ENCODE results near the gene MYL7.
"Not testable (repeated sequence)": the region's sequence is repeated elsewhere in the genome, so short reads cannot be mapped to it uniquely, and the experiment has no call there.

MYL7 gene, protein sequence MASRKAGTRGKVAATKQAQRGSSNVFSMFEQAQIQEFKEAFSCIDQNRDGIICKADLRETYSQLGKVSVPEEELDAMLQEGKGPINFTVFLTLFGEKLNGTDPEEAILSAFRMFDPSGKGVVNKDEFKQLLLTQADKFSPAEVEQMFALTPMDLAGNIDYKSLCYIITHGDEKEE

DNA sequence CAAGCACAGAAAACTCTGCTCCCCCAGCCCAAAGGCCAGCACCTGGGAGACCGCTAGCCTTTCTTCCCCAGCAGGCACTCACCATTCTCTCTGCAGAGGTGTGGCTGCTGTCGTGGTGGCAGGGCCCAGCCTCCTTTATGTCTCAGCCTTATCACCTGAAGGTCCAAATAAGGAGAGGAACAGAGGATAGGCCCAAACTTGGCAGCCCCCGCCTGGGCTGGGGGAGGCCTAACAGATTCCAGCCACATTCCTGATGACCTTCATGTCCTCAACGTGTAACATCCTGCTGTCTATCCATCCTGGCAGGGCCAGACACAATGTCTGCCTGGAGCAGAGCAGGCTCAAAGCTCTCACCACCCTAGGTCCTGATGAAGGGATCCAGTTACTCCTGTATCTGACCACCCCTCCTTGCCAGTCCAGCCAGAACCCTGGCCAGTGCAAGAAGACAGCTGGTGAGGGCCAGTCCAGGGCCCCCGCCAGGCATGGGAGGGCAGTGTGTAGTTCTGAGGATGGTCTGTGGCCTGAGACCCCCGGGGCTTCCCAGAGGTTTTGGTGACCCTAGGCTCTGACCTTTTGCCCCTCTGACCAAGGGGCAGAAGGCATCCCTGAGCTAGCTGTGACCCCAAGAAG lies at the start of gene MYL7:
TSS of gene MYL7 (minus strand) at position 112 of the 630 bp plus-strand sequence. CDS start at position 85, 27 bp downstream.
- DNase-seq, result no peak

DNA sequence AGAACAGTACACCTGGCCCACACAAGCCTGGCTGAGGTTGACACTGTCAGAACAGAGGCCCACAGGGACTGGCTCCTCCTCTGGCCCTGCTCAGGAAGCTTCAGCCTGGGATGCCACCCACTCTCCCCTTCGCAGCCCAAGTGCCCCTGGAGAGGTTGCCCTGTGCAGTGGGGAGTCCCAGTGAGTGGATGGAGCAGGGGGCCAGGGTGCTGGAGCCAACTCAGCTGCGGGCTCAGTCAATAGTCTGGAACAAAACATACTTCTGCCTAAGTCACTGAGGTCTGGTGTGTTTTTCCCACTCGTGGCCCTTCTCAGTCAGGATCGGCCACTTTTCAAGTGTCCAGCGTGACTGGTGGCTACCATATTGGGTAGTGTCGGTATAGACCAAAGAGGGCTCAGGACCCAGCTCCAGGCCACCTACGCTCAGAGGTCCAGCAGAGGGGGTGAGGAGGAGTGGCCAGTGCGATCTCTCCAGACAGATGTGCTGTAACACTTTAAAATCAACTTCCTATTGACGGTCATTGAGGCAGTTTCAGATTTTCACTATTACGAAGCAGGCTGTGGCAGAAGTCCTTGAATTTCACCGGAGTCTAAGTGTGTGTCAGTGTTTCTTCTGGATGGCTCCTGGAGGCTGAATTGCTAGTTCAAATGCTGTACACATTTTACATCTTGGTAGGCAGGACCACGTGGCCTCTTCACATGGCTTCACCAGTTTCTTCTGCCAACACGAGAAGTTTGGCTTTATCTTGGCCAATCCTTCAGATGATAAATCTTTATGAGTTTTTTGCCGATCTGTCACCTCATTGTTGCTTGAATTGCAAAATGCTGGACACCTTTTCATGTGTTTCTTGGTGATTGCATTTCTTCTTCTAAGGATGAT lies 49.1 kb upstream of the MYL7 start:
- no peak for DNase-seq

DNA sequence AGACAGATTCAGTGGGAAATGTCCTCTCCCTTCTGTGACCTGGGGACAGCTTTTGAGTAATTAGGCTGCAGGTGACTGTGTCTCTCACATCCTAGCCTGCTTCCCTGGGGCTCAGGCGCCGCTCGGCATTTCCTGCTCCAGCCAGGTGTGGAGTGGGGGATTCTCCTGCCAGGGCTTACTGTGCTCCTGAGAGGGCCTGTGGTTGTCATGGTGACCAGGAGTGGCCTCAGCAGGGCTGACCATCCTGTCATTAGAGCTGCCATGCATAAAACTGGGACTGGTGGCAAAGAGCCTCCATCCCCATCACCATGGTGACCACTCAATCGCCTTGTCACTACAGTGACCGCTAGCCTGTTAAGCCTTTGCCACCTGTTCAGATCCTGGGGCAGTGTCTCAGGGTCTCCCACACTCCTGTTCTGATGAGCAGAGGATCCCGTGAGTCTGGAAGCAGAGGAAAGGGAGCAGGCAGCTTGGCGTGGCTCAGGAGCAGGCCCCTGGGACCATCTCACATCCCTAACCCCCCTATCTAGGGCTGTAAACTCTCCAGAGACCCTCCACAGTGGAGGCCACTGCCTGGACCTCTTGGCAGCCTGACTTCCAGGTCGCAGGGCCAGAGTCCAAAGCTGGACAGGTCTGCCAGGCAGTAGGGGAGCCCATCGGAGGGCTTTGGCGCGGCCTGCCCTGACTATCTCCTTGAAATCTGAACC lies 48.3 kb upstream of the MYL7 start, which contains the start of gene GCK:
TSS of gene GCK (minus strand) at position 154 of the 707 bp plus-strand sequence. CDS start 486 bp downstream, outside the sequence.
- no peak for DNase-seq

DNA sequence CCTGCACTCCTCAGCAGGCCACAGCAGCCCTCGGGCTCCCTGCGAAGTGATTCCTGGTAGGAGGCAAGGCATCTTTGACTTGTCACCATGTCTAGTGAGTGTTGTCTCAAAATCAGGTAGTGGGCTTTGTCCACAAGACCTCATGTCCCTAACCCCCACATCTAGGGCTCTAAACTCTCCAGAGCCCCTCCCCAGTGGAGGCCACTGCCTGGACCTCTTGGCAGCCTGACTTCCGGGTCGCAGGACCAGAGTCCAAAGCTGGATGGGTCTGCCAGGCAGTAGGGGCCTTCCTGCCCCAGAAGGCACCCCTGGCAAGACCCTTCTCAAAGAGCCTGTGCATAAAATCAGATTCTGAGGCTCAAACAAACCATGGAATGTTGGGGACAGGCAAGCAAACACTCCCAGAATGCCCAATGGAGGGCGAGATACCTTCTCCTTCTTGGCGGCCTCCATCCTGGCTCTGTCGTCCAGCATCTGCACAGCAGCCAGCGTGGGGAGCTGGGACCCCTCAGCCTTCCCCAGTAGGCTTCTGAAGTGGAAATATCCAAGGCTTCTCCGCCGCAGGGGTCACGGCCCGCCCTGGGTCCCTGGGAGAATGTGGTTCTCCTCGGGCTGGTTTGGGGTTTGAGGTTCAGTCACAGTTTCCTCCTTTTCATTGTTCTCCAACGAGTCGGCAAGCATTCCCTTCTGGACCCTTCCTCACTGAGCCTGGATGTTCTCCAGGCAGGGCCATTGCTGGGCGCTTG lies 47.5 kb upstream of the MYL7 start:
- no peak for DNase-seq

DNA sequence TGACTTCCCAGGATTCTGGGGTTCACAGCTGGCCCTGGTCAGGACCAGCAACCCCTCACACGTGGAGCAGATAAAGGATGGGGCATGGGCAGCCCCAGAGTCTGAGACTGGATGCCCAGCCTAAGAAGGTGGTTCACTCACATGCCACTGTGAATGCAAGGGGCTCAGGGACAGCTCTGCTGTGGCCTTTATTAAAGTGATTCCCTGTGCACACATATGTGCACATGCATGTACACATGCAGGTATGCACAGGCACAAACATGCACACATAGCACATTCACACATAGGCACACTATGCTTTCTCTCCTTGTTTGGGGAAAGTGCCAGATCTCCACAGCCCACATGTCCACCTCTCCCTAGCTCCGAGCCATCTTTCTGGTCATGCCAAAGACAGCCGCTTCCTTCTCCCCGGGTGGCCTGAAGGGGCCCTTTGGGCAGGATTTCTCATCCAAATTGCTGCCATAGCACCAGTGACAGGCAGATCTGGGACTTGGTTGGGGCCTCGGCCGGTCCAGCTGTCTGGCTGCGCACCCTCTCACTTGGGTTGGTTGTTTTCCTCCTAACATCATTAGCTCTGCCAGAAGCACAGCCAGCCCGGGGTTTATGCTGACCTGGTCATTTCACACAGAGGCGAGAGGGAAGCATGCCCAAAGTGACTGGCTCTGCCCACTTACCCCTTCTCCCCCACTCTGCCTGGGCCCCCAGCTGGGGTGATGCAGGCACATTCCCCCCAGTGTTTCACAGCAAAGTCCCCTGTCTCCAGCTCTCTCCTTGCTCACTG lies 46.7 kb upstream of the MYL7 start:
- no peak for DNase-seq

DNA sequence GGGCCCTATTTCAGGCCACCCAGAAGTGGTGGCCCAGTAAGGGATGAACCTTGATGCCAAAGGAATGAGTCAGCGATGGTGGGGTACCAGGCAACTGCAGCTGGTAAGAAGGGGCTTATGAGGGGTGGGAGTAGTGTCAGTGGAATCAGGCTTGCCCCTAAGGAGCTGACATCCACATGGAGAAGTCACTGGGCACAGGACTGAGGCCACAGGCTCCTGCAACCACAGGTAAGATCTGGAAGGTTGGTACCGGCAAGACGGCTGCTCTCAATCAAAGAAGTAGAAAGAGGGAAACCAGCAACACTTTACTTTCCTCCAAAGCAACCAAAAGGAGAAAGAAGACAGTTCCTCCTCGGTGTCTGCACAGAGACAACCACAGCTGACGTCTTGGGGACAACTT lies 45.6 kb upstream of the MYL7 start:
- DNase-seq, result no peak

DNA sequence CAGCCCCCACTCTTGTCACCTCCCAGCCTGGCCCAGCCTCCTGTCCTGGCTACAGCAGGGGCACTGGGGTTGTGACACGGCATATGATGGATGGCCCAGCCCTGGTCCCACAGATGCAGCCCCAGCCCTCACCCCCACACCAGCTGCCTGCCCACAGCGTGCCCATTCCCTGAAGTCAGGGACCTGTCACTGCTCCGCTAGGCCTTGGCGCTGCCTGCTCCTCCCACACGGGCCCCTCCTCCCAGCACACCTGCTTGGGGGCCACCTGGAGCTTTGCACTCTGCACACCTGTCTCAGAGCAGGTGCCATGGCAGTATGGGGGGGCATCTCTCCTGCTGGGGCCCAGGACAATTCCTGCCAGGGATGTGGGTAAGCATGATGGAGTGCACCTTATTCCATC lies 44.6 kb upstream of the MYL7 start:
- no peak for DNase-seq

DNA sequence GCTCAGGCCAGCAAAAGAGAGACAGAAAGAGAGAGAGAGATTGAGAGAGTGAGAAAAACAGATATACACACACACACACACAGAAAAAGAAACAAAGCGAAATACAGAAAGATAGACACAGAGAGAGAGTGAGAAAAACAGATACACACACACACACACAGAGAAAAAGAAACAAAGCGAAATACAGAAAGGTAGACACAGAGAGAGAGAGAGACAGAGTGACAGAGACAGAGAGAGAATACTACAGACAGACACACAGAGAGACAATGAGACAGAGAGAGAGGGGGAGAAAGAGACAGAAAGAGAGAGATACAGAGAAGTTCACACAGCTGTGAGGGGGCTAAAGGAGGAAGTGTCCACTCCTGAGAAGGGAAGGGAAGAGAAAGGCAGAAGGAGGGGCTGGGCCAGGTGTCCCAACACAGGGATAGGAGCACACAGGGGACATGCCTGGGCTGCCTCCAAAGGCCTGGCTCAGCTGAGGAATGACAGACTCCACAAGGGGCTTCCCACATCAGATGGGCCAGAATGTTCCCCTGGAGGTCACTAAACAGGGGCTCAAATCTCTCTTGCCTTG lies 43.8 kb upstream of the MYL7 start:
- DNase-seq, result no peak

DNA sequence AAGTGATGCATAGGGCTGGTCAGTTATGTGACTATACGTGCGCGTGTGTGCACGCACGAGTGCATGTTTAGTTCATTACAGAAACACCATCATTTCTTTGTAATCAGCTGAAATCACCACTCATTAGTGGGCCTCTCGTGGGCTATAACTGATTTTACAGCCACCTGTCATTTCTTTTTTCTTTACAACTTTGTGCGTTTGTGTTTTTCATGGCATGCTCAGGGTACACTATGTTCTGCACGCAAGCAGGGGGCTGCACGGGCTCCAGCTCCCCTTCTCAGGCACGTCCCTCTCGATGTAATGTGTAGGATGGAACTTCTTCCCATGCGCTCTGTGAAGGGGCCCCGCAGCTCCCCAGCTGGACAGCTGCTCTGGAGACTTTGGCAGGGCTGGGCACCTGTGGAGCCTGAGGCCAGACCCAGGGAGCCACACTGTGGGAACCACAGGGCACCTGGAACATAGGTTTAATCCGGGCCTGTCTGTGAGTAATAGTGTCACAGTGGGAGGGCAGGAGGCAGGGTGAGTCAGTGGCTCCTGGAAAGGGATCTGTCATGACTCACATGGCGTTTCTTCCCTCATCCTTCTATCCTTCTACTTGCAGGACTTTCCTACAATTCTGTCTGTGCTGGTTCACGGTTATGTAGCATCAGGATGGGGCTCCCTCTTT lies 43.2 kb upstream of the MYL7 start:
- DNase-seq, result no peak

DNA sequence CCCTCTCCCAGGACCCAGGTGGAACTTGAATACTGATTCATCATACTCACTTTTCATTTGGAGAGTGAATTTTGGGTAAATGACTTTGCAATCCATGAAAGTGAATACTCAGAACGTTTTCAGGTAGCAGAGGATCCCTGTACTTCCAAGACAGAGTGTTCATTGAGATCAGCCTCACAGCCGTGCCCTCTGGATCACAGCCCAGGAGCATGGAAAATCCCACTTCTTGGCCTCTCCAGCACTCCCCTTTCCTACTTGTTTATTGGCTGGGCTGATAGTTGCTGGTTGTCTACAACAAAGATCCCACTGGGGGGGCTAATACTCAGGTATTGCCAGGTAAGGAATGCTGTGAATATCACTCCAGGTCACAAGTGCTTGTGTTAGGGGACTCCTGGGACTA lies 42.3 kb upstream of the MYL7 start:
- no peak for DNase-seq

DNA sequence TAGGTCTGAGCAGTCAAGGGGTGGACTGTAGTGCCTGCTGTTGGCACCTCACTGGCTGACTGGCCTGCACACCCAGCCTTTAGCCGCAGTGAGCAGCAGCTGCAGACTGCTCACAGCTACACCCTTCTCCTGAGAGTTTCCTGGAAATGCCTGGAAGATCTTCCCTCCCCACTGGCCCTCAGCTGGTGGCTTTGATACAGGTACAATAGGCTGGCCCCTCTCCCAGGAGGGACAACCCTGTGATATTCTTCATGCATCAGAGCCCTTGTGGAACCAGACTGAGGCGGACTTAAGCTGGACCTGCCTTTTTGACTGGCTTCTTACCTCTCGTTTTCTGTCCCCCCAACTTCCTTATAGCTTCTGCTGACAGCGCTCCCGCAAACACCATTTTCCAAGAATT lies 41.7 kb upstream of the MYL7 start:
- no peak for DNase-seq

DNA sequence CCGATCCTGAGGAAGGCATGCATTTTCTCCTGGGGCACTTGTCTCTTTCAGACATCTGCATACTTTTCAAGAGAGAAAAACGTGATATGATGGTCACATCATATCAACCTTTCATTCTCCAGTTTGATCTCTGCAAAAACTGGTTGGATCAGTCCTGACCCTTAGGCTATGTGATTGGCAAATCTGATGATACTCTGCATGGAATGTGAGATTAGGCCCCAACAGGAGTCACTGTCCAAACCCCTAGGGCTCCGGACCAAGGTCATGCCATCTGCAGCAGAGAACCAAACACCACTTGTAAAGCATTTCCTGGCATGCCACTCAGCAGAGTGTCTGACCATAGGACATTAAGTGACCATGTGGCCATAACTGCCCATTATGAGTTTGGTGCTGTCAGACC lies 39.5 kb upstream of the MYL7 start:
- no peak for DNase-seq

DNA sequence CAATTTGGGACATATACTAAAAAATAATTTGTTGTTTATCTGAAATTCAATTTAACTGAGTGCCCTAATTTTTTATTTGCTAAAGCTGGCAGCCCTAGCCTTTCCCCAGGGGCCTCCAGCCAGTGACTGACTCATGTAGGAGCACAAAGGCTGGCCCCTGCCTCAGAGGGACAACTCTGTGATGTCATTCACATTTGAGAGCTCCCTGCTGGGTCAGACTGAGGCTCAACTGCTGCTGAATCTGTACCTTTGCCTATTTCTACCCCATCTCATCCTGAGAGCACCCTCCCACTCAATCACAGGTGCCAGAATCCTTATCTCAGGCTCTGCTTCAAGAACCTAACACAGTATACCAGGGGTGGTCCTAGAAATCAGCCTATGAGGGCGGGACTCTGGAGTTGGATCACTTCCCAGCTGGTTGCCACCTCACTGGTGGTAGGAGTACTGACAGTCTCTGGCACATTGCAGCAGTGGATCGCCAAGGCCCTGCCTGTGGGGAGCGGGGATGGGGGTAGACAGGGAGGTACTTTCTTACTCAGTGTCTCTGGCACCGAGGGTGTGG lies 36.5 kb upstream of the MYL7 start:
- DNase-seq, result no peak

DNA sequence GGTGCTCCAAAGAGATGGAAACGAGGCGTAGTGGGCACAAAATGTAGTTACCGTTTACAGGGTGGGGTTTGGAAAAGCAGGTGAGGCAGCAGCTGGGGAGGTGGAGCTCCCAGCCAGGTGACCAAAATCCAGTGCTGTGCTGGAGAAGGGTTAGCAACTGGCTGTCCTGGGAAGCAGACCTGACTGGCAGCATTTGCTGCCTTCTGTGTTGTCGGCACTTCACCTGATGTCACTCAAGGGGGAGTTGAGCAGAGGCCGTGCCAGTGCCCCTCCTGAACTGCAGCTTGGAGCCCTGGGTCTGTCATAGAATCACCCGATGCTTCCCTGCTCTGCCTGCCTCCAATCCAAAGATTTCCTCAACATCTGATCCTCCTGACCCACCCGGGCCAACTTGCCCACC lies 35.4 kb upstream of the MYL7 start:
- no peak for DNase-seq

DNA sequence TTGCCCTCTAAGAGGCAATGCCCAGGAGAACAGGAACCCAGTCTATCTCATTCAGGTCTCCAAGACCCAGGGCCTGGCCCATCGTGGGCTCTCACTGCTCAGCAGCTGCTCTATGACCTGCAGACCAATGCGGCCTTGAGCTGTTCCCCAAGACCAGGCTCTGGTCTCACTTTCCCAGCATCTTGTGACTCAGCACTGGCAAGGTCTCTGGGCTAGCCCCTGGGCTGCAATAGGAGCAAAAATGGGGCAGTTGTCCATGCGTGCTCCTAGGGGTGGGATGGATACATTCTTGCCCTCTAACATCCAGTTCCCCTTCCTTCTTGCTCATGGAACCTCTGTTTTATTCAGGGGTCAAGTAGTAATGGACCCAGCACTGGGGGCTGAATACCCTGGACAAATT lies 34.6 kb upstream of the MYL7 start:
- DNase-seq, result no peak

DNA sequence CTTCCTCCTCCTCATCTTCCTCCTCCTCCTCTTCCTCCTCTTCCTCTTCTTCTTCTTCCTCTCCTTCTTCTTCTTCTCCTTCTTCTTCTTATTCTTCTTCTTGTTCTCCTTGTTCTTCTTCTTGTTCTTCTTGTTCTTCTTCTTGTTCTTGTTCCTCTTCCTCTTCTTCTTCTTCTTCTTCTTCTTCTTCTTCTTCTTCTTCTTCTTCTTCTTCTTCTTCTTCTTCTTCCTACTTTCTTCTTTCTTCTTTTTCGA lies 33.5 kb upstream of the MYL7 start:
- DNase-seq, result not testable (repeated sequence)

DNA sequence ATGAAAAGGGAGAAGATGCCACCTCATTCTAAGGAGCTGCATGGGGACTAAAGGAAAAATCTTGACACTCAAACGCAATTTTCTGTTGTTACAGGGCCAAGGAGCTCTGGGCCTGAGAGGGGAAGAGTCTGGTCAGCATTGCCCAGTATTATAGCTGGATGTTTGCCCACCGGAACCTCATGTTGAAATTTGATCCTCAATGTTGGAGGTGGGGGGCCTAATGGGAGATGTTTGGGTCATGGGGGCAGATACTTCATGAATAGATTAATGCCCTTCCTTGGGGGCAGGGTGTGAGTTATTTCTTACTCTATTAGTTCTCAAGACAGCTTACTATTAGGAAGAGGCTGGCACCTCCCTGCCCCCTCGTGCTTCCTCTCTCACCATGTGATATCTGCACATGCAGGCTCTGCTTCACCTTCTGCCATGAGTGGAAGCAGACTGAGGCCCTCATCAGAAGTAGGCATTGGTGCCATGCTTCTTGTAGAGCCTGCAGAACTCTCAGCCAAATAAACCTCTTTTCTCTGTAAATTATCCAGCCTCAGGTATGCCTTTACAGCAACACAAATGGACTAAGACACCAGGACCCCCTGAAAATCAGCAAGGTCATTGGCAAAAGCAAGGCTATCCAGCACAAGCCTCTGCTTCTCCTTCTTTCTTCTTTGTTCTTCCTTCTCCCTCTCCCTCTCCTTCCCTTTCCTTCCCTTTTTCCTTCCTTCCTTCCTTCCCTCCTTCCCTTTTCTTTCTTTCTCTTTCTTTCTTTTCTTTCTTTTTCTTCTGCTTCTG lies 33.0 kb upstream of the MYL7 start:
- DNase-seq, result no peak

DNA sequence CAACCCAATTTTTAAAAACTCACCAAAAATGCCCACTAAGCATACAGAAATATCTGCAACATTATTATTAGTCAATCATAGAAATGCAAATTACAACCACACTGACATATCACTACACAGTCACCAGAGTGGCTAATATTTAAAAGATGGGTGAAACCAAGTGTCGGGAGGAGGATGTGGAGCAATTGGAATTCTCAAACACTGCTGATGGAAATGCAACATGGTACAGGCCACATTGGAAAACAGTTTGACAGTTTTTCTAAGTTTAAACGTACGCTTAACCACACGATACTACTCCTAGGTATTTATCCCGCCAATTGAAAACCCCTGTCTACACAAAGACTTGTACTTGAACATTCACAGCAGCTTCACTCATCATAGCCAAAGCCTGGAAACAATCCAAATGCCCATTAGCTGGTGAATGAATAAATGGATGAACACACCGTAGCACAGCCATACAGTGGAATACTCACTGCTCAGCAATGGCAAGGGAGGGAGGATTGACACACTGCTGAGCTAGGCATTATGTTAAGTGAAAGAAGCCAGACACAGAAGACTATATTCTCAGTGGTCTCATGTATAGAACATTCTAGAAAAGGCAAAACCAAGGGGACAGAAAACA lies 31.8 kb upstream of the MYL7 start:
- no peak for DNase-seq

DNA sequence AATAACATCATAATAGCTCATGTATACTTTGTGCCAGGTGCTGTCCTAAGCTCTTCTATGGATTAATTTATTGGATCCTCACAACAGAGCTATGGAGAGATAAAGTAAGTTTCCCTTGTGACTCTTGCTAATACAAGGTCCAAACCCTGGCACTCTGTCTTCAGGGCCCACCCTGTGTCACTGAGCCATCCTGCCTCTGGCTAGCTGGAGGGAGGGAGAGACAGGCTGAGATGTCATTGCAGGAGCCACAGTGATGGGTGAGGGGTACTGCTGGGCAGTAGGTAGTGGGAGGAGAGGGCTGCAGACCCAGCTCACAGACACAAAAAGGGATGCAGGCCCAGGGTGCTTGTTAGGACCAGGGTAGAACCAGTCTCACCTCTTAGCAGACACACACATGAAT lies 31.2 kb upstream of the MYL7 start:
- no peak for DNase-seq

Measured in activated CD4-positive, alpha-beta T cell treated with anti-CD3 and anti-CD28 coated beads, Interleukin-10, Interleukin-2, amounts not matched to agents 100 ng/mL and 50 ng/mL, durations not matched to agents 16 hours and 8 hours (primary cell).